SK-N-SH (cell line): ENCODE data around the gene FKBP6. TPM values are rescaled to one million over a fixed set of nuclear protein-coding genes. Genes with fewer than 3 reads are reported as not detected.

Source experiments
- CTCF ChIA-PET: fragments of 300-600, 350-600 bp; formaldehyde crosslinking; extraction: SDS; loops from one replicate; lab custom pipeline; 2021; lab: Yijun Ruan, JAX
- POLR2A ChIA-PET: fragments of 350-600 bp; sonication (Branson Sonifier 250); formaldehyde crosslinking; extraction: SDS; loops from one replicate; lab custom pipeline; 2020; ENCODE audit warnings: antibody characterized with exemption, inconsistent platforms; lab: Yijun Ruan, JAX
- DNase-seq: peaks from one replicate; pipeline ENCODE4 v3.0.0; 2012
- H2AFZ ChIP-seq: fragments of 200-600 bp; sonication (generic); 2 replicates; pipeline ENCODE4 v1.8.1; 2016; ENCODE audit warnings: antibody characterized with exemption, mild to moderate bottlenecking, low read depth
- H3F3A ChIP-seq: fragments of 200-600 bp; sonication (generic); replicated peaks from 2 replicates; pipeline ENCODE3; 2016; ENCODE audit warnings: antibody characterized with exemption, mild to moderate bottlenecking; ENCODE audit not compliant: insufficient read depth
- H3K27ac ChIP-seq, 2 experiments: fragments of 200-500 bp in 1 of 2; fragments of 200-600 bp in 1 of 2; sonication (Bioruptor generic) in 1 of 2; sonication (generic), shearing (Covaris generic) in 1 of 2; 2 replicates each; pipeline versions ENCODE4 v1.5.1 to v1.6.1; 2014 to 2016; ENCODE audit warnings: low read depth in 2 of 2, inconsistent platforms in 1 of 2, low read length in 1 of 2, mild to moderate bottlenecking in 1 of 2, mixed read lengths in 1 of 2
- H3K27me3 ChIP-seq: fragments of 200-600 bp; sonication (generic), shearing (Covaris generic); 2 replicates; pipeline ENCODE4 v1.6.1; 2016; ENCODE audit warnings: mixed run types; ENCODE audit not compliant: insufficient read depth
- H3K36me3 ChIP-seq, 2 experiments: fragments of 200-500 bp in 1 of 2; fragments of 200-600 bp in 1 of 2; sonication (Bioruptor generic) in 1 of 2; sonication (generic) in 1 of 2; replicated peaks in 1 of 2; 2 replicates each; pipeline versions ENCODE3 to v1.5.1; 2014 to 2016; ENCODE audit warnings: low read length in 1 of 2, mild to moderate bottlenecking in 1 of 2; ENCODE audit not compliant: insufficient read depth in 2 of 2, control insufficient read depth in 1 of 2
- H3K4me1 ChIP-seq, 2 experiments: fragments of 200-500 bp in 1 of 2; fragments of 200-600 bp in 1 of 2; sonication (Bioruptor generic) in 1 of 2; sonication (generic), shearing (Covaris generic) in 1 of 2; 2 replicates each; pipeline versions ENCODE4 v1.5.1 to v1.6.1; 2014 to 2016; ENCODE audit warnings: low read depth in 1 of 2, low read length in 1 of 2, mixed run types in 1 of 2; ENCODE audit not compliant: insufficient read depth in 2 of 2, control insufficient read depth in 1 of 2
- H3K4me2 ChIP-seq: fragments of 200-600 bp; sonication (generic), shearing (Covaris generic); 2 replicates; pipeline ENCODE4 v1.6.1; 2017; ENCODE audit warnings: mixed run types
- H3K4me3 ChIP-seq, 2 experiments: fragments of 200-500 bp in 1 of 2; fragments of 200-600 bp in 1 of 2; sonication (Bioruptor generic) in 1 of 2; sonication (generic), shearing (Covaris generic) in 1 of 2; 2 replicates each; pipeline versions ENCODE4 v1.5.1 to v1.8.1; 2014 to 2016; ENCODE audit warnings: low read depth in 2 of 2, inconsistent platforms in 1 of 2, low read length in 1 of 2, mild to moderate bottlenecking in 1 of 2, mixed read lengths in 1 of 2, moderate library complexity in 1 of 2
- H3K79me2 ChIP-seq: fragments of 200-600 bp; sonication (generic); 2 replicates; pipeline ENCODE4 v1.8.1; 2017; ENCODE audit warnings: mild to moderate bottlenecking; ENCODE audit not compliant: insufficient read depth
- H3K9ac ChIP-seq: fragments of 200-600 bp; sonication (generic); 2 replicates; pipeline ENCODE4 v1.6.1; 2017; ENCODE audit warnings: mixed run types
- H3K9me2 ChIP-seq: fragments of 200-600 bp; sonication (generic); 2 replicates; pipeline ENCODE4 v1.6.1; 2017; ENCODE audit warnings: mixed run types
- H3K9me3 ChIP-seq: fragments of 200-600 bp; sonication (generic); 2 replicates; pipeline ENCODE4 v1.6.1; 2017; ENCODE audit warnings: mixed run types, mild to moderate bottlenecking, moderate library complexity
- H4K20me1 ChIP-seq: fragments of 200-600 bp; sonication (generic); 2 replicates; pipeline ENCODE4 v1.6.1; 2017; ENCODE audit warnings: mild to moderate bottlenecking, mixed run types; ENCODE audit not compliant: insufficient read depth
- CTCF ChIP-seq: fragments of 200-600 bp; sonication (generic); IDR thresholded peaks from 2 replicates; pipeline ENCODE4 v1.6.1; 2017; ENCODE audit warnings: antibody characterized with exemption, mild to moderate bottlenecking, moderate library complexity
- ELF1 ChIP-seq: IDR thresholded peaks from 2 replicates; pipeline ENCODE4 v1.4.0; 2012
- FOSL2 ChIP-seq: IDR thresholded peaks from 2 replicates; pipeline ENCODE4 v1.4.0; 2012; ENCODE audit warnings: low read depth, mild to moderate bottlenecking, moderate library complexity, borderline replicate concordance
- FOXJ3 ChIP-seq: sonication (generic); formaldehyde crosslinking; IDR thresholded peaks from 2 replicates; pipeline ENCODE4 v1.5.1; 2020; ENCODE audit warnings: mild to moderate bottlenecking, missing genetic modification reagents
- GABPA ChIP-seq: IDR thresholded peaks from 2 replicates; pipeline ENCODE4 v1.4.0; 2012; ENCODE audit warnings: low read depth, mild to moderate bottlenecking
- MAX ChIP-seq: IDR thresholded peaks from 2 replicates; pipeline ENCODE4 v1.4.0; 2012; ENCODE audit warnings: low read depth
- MEF2A ChIP-seq: IDR thresholded peaks from 2 replicates; pipeline ENCODE4 v1.4.0; 2012; ENCODE audit warnings: low read depth, borderline replicate concordance
- NFIC ChIP-seq: IDR thresholded peaks from 2 replicates; pipeline ENCODE4 v1.4.0; 2012; ENCODE audit warnings: borderline replicate concordance
- NRF1 ChIP-seq: IDR thresholded peaks from 2 replicates; pipeline ENCODE4 v1.6.1; 2012; ENCODE audit warnings: low read depth, mild to moderate bottlenecking, low read length
- PBX3 ChIP-seq: IDR thresholded peaks from 2 replicates; pipeline ENCODE4; 2012
- RCOR1 ChIP-seq: fragments of 150-350 bp; IDR thresholded peaks from 2 replicates; pipeline ENCODE4 v1.6.1; 2017; ENCODE audit warnings: antibody characterized with exemption, low read length
- REST ChIP-seq: IDR thresholded peaks from 2 replicates; pipeline ENCODE4 v1.6.1; 2012; ENCODE audit warnings: mild to moderate bottlenecking, low read depth, low read length, moderate library complexity
- RXRA ChIP-seq: IDR thresholded peaks from 2 replicates; pipeline ENCODE4 v1.4.0; 2012; ENCODE audit warnings: low read depth, mild to moderate bottlenecking, borderline replicate concordance
- SMC3 ChIP-seq: IDR thresholded peaks from 2 replicates; pipeline ENCODE4 v1.6.1; 2012; ENCODE audit warnings: low read depth, low read length, improper control_type of control experiment
- TEAD4 ChIP-seq: IDR thresholded peaks from 2 replicates; pipeline ENCODE4 v1.4.0; 2012; ENCODE audit warnings: mild to moderate bottlenecking, borderline replicate concordance; ENCODE audit not compliant: insufficient read depth
- USF2 ChIP-seq: fragments of 150-350 bp; IDR thresholded peaks from 2 replicates; pipeline ENCODE4 v1.6.1; 2017; ENCODE audit warnings: antibody characterized with exemption, low read length, low read depth, borderline replicate concordance
- YY1 ChIP-seq: IDR thresholded peaks from 2 replicates; pipeline ENCODE4 v1.4.0; 2012; ENCODE audit warnings: low read depth, mild to moderate bottlenecking
- ZBTB33 ChIP-seq: IDR thresholded peaks from 2 replicates; pipeline ENCODE4 v1.4.0; 2012; ENCODE audit warnings: low read depth, borderline replicate concordance
- WGBS: methylation state at CpG from one replicate; pipeline ENCODE4 v1.1.6; 2017; ENCODE audit warnings: low lambda C conversion rate; 5-methylcytosine and 5-hydroxymethylcytosine counted together
- polyA plus RNA-seq, 3 experiments: library from polyadenylated mRNA; depleted of rRNA; stranded (reverse); fragments of >200 nt; gene quantifications; 2 replicates each; pipeline ENCODE4 v1.2.3, GENCODE V29; 2012

The FKBP6 gene
- polyA plus RNA-seq, 1 of the 3 experiments (the other 2 are of a cell fraction): not detected

GRCh38 chr7:73363225-73364005 lies 35.5 kb downstream of the FKBP6 start:
- Histone ChIP-seq H3K27me3 (peaks cover 14% of the 10 kb centered on the region; the same call in 1 of the 2 replicates), H3K9me3 (no peaks in the 10 kb centered on the region), H3K4me1 (peaks cover 0 to 1% of the 10 kb centered on the region in 2 experiments; a peak in 1 of 4 replicates), H4K20me1 (no peaks in the 10 kb centered on the region), H3K4me2 (no peak overlapping the region), H3K36me3 (no peaks in the 10 kb centered on the region), H3K27ac (no peak overlapping the region), H3K9me2 (no peaks in the 10 kb centered on the region), H3F3A (no peaks in the 10 kb centered on the region), H2AFZ (no peak overlapping the region), H3K79me2 (no peaks in the 10 kb centered on the region), H3K4me3 (no peak overlapping the region), H3K9ac (no peak overlapping the region)
- 69% methylated on average over 24 of the region's 28 CpGs for WGBS
- ChIA-PET CTCF (interaction anchor here (0.5 to 1.1 kb wide), 2 partner anchors 89 to 812 kb away, joined by 3 to 4 read pairs; no protein-coding TSS in a partner anchor), POLR2A (no interaction called here)
- TF ChIP-seq RCOR1 (no peak), FOSL2 (no peak), GABPA (no peak), NRF1 (no peak), TEAD4 (no peak), RXRA (no peak), ELF1 (no peak), MAX (no peak), ZBTB33 (no peak), YY1 (no peak), USF2 (no peak), FOXJ3 (CRISPR knock-in tag) (no peak), MEF2A (no peak), CTCF (no peak), NFIC (no peak), PBX3 (no peak), REST (no peak), SMC3 (no peak)
- DNase-seq: no peak
